Measurements from ENCODE around the gene DHX36.

The DHX36 gene

DNA sequence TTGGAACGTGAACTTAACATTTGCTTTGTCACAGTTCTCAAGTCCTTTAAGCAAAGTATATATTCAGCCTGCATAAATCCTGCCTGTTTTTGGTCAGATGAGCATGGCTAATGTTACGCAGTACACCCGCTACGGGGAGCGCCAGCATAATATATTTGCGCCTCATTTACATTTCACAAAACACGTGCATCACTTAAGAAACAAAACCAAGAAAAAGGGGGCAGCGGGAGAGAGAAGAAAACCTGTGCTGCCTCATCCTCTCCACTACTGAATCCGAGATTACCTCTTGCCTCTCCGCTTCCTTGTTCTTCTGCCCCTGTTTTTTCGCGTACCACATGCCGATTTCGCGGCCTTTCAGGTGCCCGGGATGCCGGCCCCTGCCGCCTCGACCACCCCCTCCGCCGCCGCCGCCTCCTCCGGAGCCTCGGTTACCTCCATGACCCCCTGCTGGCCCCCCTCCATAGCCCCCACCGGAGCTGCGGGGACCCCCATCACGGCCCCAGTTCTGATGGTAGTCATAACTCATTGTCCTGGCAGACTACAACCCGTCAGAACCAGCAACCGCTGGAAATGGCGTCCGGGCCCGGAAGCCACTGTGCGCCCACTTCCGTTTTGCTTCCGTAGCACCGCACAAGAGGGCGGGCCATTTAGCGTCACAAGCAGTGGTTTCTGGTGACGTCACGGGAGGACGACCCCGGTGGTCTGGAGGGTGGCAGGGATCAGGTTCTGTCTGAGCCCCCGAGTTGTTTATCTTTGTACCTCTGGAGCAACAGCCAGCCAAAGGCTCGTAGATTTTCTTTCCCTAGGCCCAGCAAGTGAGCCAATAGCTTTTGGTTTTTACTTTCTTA lies at the start of gene DHX36:
DHX36 (minus strand) TSS at position 597 of the 848 bp plus-strand sequence; CDS start at position 526, 71 bp downstream.
- peak; percentile 86 to 88 for DNase-seq (ENCODE audit: low read depth in 2 of 2)

- DNase-seq (ENCODE audit: low read depth in 2 of 2) = no peak
Measured at GRCh38 chr3:154367221-154367620, 42.9 kb upstream of the DHX36 start.

DNA sequence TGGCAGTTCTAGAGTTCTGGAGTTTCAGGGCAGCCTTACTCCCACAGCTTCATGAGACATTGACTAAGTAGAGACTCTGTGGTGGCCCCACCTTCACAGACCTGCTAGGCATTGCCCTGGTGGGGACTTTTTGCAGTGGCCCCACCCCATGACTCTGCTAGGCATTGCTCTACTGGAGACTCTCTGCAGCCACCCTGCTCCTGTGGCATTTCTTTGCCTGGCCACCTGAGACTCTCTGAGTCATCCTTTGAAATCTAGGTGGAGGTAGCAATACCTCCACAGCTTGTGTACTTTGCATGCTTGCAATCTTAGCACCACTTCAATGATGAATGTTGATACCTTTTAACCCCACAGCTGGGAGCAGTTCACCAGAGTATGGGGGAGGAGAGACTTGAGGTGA lies 40.6 kb upstream of the DHX36 start:
- no peak for DNase-seq (ENCODE audit: low read depth in 2 of 2)

DNA sequence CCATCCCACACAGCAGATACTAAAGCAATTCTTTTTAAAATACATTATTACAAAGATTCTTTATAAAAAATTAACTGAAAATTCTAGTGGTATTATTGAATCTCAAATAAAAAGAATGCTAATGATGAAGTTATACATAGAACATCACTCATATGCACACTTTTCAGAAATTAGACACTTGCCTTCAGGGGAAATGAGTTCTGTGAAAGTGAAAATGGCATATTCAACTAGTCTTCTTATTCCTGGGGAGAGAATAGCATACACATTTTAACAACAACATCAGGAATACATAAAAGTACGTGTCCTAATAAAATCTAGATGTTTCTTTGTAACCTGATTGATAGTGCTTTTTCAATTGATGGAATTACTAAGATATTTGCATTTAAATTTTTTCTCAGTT lies 36.8 kb upstream of the DHX36 start:
- no peak for DNase-seq (ENCODE audit: low read depth in 2 of 2)

- DNase-seq (ENCODE audit: low read depth in 2 of 2) = no peak
Measured at GRCh38 chr3:154356009-154356408, 31.7 kb upstream of the DHX36 start.

DNA sequence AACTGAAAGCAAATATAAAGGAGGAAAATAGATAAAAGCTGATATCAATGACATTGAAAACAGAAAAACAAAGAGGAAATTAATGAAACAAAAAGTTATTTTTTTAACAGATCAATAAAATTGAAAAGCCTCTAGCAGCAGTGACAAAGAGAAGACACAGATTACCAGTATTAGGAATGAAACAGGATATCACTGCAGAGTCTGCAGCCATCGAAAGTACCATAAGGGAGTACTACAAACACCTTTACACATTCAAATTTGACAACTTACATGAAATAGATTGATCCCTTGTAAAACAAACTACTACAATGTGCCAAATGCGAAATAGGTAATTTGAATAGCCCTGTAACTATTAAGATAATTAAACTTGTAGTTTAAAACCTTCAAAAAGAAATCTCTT lies 24.9 kb upstream of the DHX36 start:
- no peak for DNase-seq (ENCODE audit: low read depth in 2 of 2)

DNA sequence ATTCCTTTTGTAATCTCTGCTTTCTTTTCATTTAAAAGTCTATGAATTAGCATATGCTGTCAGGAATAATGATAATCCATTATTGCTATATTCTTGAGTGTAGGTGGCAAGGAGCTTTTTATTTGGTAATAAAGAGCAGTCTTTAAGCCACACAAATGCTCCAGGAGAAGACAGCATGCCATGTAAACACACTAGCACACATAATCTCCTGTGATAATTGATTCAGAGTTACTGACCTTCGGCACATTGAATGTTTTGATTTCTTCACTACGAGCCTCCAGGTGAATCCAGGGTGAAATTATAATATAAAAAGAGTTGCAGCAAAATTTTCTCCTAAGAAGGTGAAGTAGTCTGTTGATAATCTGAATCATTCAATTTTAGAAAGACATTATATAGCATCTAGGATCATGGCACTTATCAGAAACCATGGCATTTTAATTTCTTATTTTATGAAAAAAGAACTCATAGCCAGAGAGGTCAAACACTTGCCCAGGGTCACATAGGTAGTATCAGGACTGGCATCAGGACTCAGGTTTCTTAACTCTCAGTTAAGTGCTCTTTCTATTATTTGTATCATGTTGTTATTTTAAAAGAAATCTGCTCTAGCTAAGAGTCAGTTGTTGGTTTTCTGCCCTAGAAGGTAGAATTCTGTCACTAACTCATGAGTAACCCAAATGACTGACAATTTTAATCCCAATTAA lies 21.3 kb upstream of the DHX36 start:
- DNase-seq (ENCODE audit: low read depth in 2 of 2) = no peak

GRCh38 chr3:154338570-154338969 lies 14.3 kb upstream of the DHX36 start:
- no peak for DNase-seq (ENCODE audit: low read depth in 2 of 2)

DNA sequence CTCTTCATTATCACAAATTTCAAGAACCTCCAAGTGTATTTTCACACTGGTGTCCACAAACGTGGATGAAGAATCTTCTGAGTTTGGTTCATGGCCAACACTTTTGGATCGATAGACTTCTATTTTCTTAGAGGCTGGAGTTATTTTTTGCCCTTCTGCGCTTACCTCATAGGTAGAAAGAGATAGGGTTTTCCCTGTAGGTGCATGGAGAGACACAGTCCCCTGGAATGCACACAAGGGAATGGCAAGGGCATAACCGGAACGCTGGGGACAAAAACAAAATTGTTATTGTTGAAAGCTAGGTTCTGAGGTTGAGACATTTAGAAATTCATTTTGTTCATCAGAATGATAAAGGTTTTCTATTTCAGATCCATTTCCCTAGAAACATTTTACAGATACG lies 13.7 kb upstream of the DHX36 start:
- no peak for DNase-seq (ENCODE audit: low read depth in 2 of 2)

DNA sequence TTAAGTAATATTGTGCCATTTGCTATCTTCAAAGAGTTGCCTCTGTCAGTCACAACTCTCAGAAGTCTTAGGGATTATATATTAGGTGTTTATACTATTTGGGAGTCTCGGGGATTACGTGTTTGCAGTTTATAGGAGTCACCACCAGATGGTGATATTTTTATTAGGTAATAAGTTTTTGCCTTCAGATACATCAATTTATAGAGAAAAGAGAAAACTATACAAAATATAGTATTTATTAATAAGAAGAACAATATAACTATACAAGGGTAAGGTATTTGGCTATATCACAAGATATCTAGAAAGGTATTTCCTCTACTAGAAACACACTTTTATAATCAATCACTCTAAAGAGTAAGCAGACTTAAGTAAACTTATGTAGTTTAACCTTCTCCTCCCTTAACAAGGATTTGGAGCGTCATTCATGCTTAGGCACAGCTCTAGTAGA lies 10.7 kb upstream of the DHX36 start:
- DNase-seq (ENCODE audit: low read depth in 2 of 2) = no peak

DNA sequence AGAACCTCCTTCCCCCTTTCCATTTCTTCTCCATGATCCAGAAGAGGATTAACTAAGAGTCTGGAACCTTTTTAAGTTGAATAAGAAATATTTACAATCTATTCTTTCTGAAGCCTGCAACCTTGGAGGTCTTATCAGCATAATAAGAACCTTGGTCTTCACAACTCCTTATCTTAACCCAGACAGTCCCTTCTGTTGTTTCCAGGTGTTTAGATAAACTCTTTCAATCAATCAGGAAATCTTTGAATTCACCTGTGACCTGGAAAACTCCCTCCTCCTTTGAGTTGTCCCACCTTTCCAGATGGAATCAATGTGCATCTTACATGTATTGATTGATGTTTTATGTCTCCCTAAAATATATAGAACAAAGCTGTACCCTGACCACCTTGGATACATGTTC lies 3.6 kb upstream of the DHX36 start:
- DNase-seq (ENCODE audit: low read depth in 2 of 2) = no peak

GRCh38 chr3:154324919-154325318 lies 632 bp upstream of the DHX36 start:
- no peak for DNase-seq (ENCODE audit: low read depth in 2 of 2)

GRCh38 chr3:154316974-154317767 lies 7.1 kb downstream of the DHX36 start:
- no peak for DNase-seq (ENCODE audit: low read depth in 2 of 2)

- DNase-seq (ENCODE audit: low read depth in 2 of 2) = no peak
Measured at GRCh38 chr3:154314152-154314551, 10.1 kb downstream of the DHX36 start.

GRCh38 chr3:154310840-154311239 lies 13.4 kb downstream of the DHX36 start:
- no peak for DNase-seq (ENCODE audit: low read depth in 2 of 2)

GRCh38 chr3:154307363-154307762 lies 16.9 kb downstream of the DHX36 start:
- DNase-seq (ENCODE audit: low read depth in 2 of 2) = no peak

GRCh38 chr3:154304936-154305335 lies 19.4 kb downstream of the DHX36 start:
- no peak for DNase-seq (ENCODE audit: low read depth in 2 of 2)

- no peak for DNase-seq (ENCODE audit: low read depth in 2 of 2)
Measured at GRCh38 chr3:154304116-154304786, 20.0 kb downstream of the DHX36 start.

- DNase-seq (ENCODE audit: low read depth in 2 of 2) = no peak
Measured at GRCh38 chr3:154301561-154301960, 22.7 kb downstream of the DHX36 start.

- no peak for DNase-seq (ENCODE audit: low read depth in 2 of 2)
Measured at GRCh38 chr3:154294016-154294415, 30.3 kb downstream of the DHX36 start.

DNA sequence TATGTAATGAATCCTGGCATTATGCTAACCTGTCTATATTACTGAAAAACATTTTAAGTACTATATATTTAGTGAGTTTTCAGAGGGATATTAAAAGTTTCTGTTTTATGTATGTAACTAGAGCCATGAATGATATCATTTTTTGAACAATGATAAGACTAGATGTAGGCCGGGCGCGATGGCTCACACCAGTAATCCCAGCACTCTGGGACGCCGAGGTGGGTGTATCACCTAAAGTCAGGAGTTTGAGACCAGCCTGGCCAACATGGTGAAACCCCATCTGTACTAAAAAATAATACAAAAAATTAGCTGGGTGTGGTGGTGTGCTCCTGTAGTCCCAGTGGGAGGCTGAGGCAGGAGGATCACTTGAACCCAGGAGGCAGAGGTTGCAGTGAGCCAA lies 34.1 kb downstream of the DHX36 start:
- DNase-seq (ENCODE audit: low read depth in 2 of 2) = no peak

DNA sequence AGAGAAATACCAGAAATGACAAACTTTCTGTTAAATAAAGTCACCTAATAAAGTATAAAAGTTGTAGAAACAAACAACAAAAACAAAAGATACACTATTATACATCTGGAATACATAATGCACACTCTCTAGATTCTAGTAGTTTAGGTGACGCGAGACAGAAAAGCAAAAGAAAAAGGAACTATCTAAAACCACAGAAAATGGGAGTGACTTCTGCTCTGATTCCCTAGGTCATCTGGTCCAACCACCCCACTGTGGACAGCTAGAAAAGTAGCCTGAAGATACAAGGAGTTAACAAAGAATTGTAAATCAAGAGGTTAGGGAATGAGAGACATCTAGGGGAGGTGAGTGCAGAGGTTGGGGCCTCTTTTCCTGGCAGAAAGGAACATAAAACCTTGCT lies 39.1 kb downstream of the DHX36 start:
- DNase-seq (ENCODE audit: low read depth in 2 of 2) = no peak

Measured in activated CD8-positive, alpha-beta memory T cell treated with anti-CD3 and anti-CD28 coated beads for 4 hours (primary cell).